HL-60 (cell line): Measurements from ENCODE around the gene LY6G6F.

Source experiments
- DNase-seq, 2 experiments: peaks; one replicate each; pipeline ENCODE4 v3.0.0-alpha.2; 2010 to 2020; ENCODE audit warnings: low read depth in 1 of 2, low spot score in 1 of 2
- H3K27ac ChIP-seq: fragments of 250-450 bp; sonication (Bioruptor Pico); replicated peaks from 2 replicates; pipeline ENCODE4 v1.5.1; 2020; ENCODE audit warnings: mild to moderate bottlenecking, moderate library complexity
- H3K27me3 ChIP-seq: fragments of 250-450 bp; sonication (Bioruptor Pico); 2 replicates; pipeline ENCODE4 v1.5.1; 2021; ENCODE audit warnings: mild to moderate bottlenecking, moderate library complexity; ENCODE audit not compliant: insufficient read depth, poor library complexity, severe bottlenecking
- H3K4me3 ChIP-seq: replicated peaks from 2 replicates; pipeline ENCODE4 v1.5.1; 2011; ENCODE audit warnings: mild to moderate bottlenecking, control low read depth, low read length; ENCODE audit not compliant: insufficient read depth
- CTCF ChIP-seq: IDR thresholded peaks from one replicate; pipeline ENCODE4 v1.5.1; 2011; ENCODE audit warnings: low read length, control low read depth, inconsistent platforms; ENCODE audit not compliant: insufficient read depth
- GABPA ChIP-seq: IDR thresholded peaks from 2 replicates; pipeline ENCODE4 v1.6.1; 2012; ENCODE audit warnings: low read depth
- POLR2AphosphoS5 ChIP-seq: IDR thresholded peaks from 2 replicates; pipeline ENCODE4 v1.6.1; 2012; ENCODE audit warnings: low read depth
- REST ChIP-seq: IDR thresholded peaks from 2 replicates; pipeline ENCODE4 v1.6.1; 2012; ENCODE audit warnings: low read depth; ENCODE audit not compliant: insufficient replicate concordance
- SPI1 ChIP-seq: IDR thresholded peaks from 2 replicates; pipeline ENCODE4 v1.6.1; 2012; ENCODE audit warnings: low read depth, mild to moderate bottlenecking, borderline replicate concordance

LY6G6F gene

GRCh38 chr6:31730631-31731086 is 24.0 kb downstream of the LY6G6F start:
- no peak overlapping the region for H3K4me3 ChIP-seq
- no peaks in the 10 kb centered on the region for H3K27me3 ChIP-seq
- no peak for DNase-seq
- no peak for TF ChIP-seq GABPA
- TF ChIP-seq SPI1, result no peak
- TF ChIP-seq REST, result no peak
- no peak for TF ChIP-seq POLR2AphosphoS5
- no peak for TF ChIP-seq CTCF
- H3K27ac ChIP-seq, result no peak overlapping the region

- Histone ChIP-seq H3K4me3 (no peak overlapping the region), H3K27ac (no peak overlapping the region), H3K27me3 (no peaks in the 10 kb centered on the region)
- DNase-seq, result no peak
- TF ChIP-seq POLR2AphosphoS5, result no peak
- no peak for TF ChIP-seq CTCF
- TF ChIP-seq GABPA, result no peak
- no peak for TF ChIP-seq SPI1
- no peak for TF ChIP-seq REST
These were observed 25.4 kb downstream of the LY6G6F start for GRCh38 chr6:31732029-31732428.

- TF ChIP-seq CTCF, result no peak
- no peak for TF ChIP-seq POLR2AphosphoS5
- TF ChIP-seq SPI1, result no peak
- TF ChIP-seq GABPA, result no peak
- TF ChIP-seq REST, result no peak
- no peaks in the 10 kb centered on the region for H3K27me3 ChIP-seq
- peak overlapping the region; percentile 92 for H3K4me3 ChIP-seq
- DNase-seq, result no peak
- peak overlapping the region; percentile 99 for H3K27ac ChIP-seq
These were observed 27.1 kb downstream of the LY6G6F start for GRCh38 chr6:31733734-31734133.
